ENCODE data around the gene CMC1.

CMC1 gene

DNA sequence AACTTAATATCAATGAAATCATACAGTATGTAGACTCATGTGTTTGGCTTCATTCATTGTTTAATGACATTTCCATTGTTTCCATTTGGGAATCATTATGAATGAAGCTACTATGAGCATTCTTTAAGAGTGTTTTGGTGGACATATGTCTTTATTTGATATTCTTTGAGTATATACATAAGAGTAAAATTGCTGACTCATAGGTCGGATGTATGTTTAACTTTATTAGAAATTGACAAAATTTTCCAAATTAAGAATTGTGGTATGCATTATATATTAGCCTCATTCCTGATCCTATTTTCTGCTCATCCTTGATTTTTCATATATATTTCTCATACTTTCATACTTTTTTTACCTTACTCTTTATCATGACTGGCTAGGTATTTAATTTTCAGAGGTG, 28.7 kb upstream of the CMC1 start:
- Histone ChIP-seq H3K36me3 (ENCODE audit: insufficient read depth, low read length) (no peaks in the 10 kb centered on the region), H3K9ac (ENCODE audit: insufficient read length) (no peak overlapping the region)

DNA sequence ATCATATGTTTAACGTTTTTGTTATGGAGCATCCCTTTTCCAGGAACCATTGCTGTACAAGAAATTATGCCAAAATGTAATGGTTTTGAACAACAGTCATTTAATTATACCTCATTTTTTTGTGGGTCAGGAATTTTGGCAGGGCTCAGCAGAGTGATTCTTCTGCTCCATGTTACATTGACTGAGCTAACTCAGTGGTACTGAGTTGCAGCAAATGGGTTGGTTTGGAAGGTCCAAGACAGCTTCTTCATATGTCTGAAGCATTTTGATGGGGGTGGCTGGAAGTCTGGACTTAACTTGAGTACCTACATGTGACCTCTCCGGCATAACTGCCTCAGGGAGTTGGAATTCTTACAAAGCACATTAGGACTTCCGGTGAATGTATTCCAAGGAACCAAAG, 26.0 kb upstream of the CMC1 start:
- no peak for DNase-seq (ENCODE audit: low read depth, low spot score)
- Histone ChIP-seq H3K9ac (ENCODE audit: insufficient read length) (no peak overlapping the region), H3K4me3 (no peak overlapping the region), H3K27ac (no peak overlapping the region), H3K9me3 (ENCODE audit: low read depth, low read length) (no peaks in the 10 kb centered on the region), H3K36me3 (ENCODE audit: insufficient read depth, low read length) (no peaks in the 10 kb centered on the region)
- no peak for TF ChIP-seq EZH2 (IDR thresholded peaks at IDR 0.05)
- TF ChIP-seq FOXP2 (optimal IDR thresholded peaks at IDR 0.05; ENCODE audit: control extremely low read depth, extremely low read length, insufficient read depth) = no peak
- no peak for TF ChIP-seq POLR2AphosphoS5 (IDR thresholded peaks at IDR 0.05; ENCODE audit: borderline replicate concordance, low read depth, low read length)

More for the DNA sequence above, 28.7 kb upstream of the CMC1 start:
- no peak for DNase-seq (ENCODE audit: low read depth, low spot score)
- no peak overlapping the region for H3K27ac ChIP-seq
- H3K4me3 ChIP-seq = no peak overlapping the region
- no peaks in the 10 kb centered on the region for H3K9me3 ChIP-seq (ENCODE audit: low read depth, low read length)
- no peak for TF ChIP-seq EZH2 (IDR thresholded peaks at IDR 0.05)
- TF ChIP-seq POLR2AphosphoS5 (IDR thresholded peaks at IDR 0.05; ENCODE audit: borderline replicate concordance, low read depth, low read length) = no peak
- TF ChIP-seq FOXP2 (optimal IDR thresholded peaks at IDR 0.05; ENCODE audit: control extremely low read depth, extremely low read length, insufficient read depth) = no peak

DNA sequence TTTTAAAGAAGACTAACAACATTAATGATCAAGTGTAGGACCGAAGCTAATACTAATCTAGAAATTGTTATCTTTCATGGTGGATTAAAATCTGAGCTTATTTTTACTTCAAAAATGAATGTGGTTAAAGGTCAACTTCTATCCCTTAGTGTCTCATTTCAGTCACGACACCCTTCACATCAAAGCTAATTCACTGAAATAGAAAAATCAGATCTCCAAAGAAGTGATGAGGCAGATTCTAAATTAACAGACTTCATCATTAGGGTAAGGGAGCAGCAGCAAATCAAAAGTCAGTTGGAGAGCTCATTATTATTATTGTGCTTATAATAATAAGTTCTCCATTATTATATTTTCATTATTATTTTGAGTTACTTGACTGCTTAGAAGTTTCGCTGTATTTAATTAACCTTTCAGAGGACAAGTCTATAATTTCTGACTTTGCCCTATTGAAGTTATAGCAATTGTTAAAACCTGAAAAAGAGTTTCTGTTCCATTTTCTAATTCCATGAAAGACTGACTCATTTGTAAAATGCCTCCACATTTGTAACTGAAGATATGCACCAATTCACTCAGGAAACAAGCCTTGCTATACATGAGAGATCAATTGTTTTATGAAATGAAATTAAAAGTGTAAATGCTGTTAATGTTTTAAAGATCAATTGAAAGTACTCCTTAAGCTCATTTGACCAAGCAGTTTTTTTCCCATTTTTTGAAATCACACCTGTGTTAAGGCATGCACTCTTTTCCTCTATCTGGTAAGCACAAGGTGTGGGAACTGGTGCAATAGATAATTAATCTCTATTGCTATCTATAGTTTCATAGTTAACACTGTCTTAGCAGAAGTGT, 23.1 kb upstream of the CMC1 start:
- no peaks in the 10 kb centered on the region for H3K36me3 ChIP-seq (ENCODE audit: insufficient read depth, low read length)
- TF ChIP-seq POLR2AphosphoS5 (IDR thresholded peaks at IDR 0.05; ENCODE audit: borderline replicate concordance, low read depth, low read length) = no peak
- TF ChIP-seq EZH2 (IDR thresholded peaks at IDR 0.05) = no peak
- no peak for TF ChIP-seq FOXP2 (optimal IDR thresholded peaks at IDR 0.05; ENCODE audit: control extremely low read depth, extremely low read length, insufficient read depth)
- no peak for DNase-seq (ENCODE audit: low read depth, low spot score)
- H3K4me3 ChIP-seq = no peak overlapping the region
- no peaks in the 10 kb centered on the region for H3K9me3 ChIP-seq (ENCODE audit: low read depth, low read length)
- no peak overlapping the region for H3K9ac ChIP-seq (ENCODE audit: insufficient read length)
- no peak overlapping the region for H3K27ac ChIP-seq

DNA sequence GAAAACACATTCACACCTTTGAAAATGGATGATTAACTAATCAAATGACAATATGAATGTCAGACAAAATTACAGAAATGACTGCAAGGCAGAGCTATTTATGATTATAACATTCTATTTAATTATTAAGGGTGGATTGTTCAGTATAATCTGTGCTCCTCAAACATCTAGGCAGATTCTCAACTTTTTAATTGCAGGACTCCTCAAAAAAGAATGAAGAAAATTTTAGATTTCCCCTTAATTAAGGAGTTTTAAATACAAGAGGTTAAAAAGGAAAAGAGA, 22.6 kb upstream of the CMC1 start:
- TF ChIP-seq FOXP2 (optimal IDR thresholded peaks at IDR 0.05; ENCODE audit: control extremely low read depth, extremely low read length, insufficient read depth) (no peak), POLR2AphosphoS5 (IDR thresholded peaks at IDR 0.05; ENCODE audit: borderline replicate concordance, low read depth, low read length) (no peak)
- no peaks in the 10 kb centered on the region for H3K36me3 ChIP-seq (ENCODE audit: insufficient read depth, low read length)
- no peak overlapping the region for H3K4me3 ChIP-seq
- no peak for DNase-seq (ENCODE audit: low read depth, low spot score)
- no peak overlapping the region for H3K27ac ChIP-seq
- no peaks in the 10 kb centered on the region for H3K9me3 ChIP-seq (ENCODE audit: low read depth, low read length)
- no peak overlapping the region for H3K9ac ChIP-seq (ENCODE audit: insufficient read length)

DNA sequence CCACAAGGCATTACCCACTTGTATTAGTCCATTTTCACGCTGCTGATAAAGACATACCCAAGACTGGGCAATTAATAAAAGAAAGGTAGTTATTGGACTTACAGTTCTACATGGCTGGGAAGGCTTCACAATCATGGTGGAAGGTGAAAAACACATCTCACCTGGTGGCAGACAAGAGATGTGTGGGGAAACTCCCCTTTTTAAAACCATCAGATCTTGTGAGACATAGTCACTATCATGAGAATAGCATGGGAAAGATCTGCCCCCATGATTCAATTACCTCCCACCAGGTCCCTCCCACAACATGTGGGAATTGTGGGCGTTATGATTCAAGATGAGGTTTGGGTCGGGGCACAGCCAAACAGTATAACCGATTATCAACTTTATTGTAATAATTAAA, 17.0 kb upstream of the CMC1 start:
- H3K4me3 ChIP-seq = no peak overlapping the region
- no peak for TF ChIP-seq FOXP2 (optimal IDR thresholded peaks at IDR 0.05; ENCODE audit: control extremely low read depth, extremely low read length, insufficient read depth)
- no peak for TF ChIP-seq POLR2AphosphoS5 (IDR thresholded peaks at IDR 0.05; ENCODE audit: borderline replicate concordance, low read depth, low read length)
- no peak overlapping the region for H3K27ac ChIP-seq
- DNase-seq (ENCODE audit: low read depth, low spot score) = no peak
- no peaks in the 10 kb centered on the region for H3K36me3 ChIP-seq (ENCODE audit: insufficient read depth, low read length)
- H3K9me3 ChIP-seq (ENCODE audit: low read depth, low read length) = no peaks in the 10 kb centered on the region
- H3K9ac ChIP-seq (ENCODE audit: insufficient read length) = no peak overlapping the region

DNA sequence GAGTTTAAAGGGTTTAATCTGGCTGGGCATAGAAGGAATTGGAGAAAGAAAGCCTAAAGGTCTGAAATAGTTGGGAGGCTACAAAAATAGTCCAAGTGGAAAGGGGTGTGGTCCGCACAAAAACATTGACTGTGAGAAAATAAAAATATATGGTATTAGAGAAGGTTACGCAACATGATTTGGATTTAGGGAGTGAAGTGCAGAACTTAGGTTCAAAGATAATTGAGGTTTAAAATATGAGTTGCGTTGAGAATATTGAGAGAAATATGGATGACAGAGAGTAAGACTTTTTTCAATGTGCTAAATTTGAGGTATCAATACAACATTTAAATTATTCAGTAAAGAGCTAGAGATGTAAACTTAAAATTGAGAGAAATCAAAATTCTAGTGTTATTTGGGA, 15.4 kb upstream of the CMC1 start:
- H3K36me3 ChIP-seq (ENCODE audit: insufficient read depth, low read length) = no peaks in the 10 kb centered on the region
- no peak for TF ChIP-seq POLR2AphosphoS5 (IDR thresholded peaks at IDR 0.05; ENCODE audit: borderline replicate concordance, low read depth, low read length)
- H3K9me3 ChIP-seq (ENCODE audit: low read depth, low read length) = no peaks in the 10 kb centered on the region
- H3K4me3 ChIP-seq = no peak overlapping the region
- no peak for DNase-seq (ENCODE audit: low read depth, low spot score)
- H3K27ac ChIP-seq = no peak overlapping the region
- no peak overlapping the region for H3K9ac ChIP-seq (ENCODE audit: insufficient read length)

DNA sequence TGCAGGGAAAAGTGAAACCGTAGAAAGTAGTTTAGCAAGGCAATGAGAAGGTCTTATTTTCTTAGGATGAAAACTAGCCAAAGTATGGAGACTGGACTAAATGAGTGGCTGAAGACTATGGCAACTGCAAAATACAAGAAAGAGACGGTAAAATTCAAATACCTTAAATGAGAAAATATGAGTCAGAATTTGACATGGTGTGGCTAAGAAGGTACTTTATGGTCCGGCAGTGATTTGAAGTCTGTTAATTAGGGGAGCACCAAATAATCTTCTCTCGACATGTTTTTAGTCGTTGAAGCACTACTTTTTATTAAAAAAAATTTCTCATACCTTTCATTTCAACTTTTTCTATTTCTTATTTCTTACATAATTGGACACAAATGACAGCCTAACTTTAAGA, 12.8 kb upstream of the CMC1 start:
- Histone ChIP-seq H3K27ac (no peak overlapping the region), H3K4me3 (no peak overlapping the region), H3K9ac (ENCODE audit: insufficient read length) (no peak overlapping the region), H3K9me3 (ENCODE audit: low read depth, low read length) (no peaks in the 10 kb centered on the region), H3K36me3 (ENCODE audit: insufficient read depth, low read length) (no peaks in the 10 kb centered on the region)
- TF ChIP-seq POLR2AphosphoS5 (IDR thresholded peaks at IDR 0.05; ENCODE audit: borderline replicate concordance, low read depth, low read length) = no peak
- no peak for TF ChIP-seq EZH2 (IDR thresholded peaks at IDR 0.05)
- TF ChIP-seq FOXP2 (optimal IDR thresholded peaks at IDR 0.05; ENCODE audit: control extremely low read depth, extremely low read length, insufficient read depth) = no peak
- no peak for DNase-seq (ENCODE audit: low read depth, low spot score)

DNA sequence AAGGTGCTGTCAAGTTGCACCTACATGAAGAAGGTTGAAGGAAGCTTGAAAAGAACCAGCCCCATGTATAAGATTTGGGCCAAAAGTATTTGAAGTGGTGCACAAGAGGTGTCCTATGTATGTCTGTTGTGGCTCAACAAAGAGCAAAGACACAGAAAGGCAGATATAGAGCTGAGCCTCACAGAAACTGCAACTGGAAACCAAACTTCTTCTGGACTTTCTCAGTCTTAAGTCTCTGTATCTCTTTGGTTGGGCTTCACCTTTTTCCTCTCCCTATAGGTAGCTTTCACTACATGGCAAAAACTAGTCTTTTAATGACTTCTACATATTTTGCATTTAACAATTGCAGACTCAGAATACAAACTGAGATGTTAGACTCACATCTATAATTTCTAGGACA, 8.8 kb upstream of the CMC1 start:
- no peak for DNase-seq (ENCODE audit: low read depth, low spot score)
- H3K4me3 ChIP-seq = no peak overlapping the region
- H3K9ac ChIP-seq (ENCODE audit: insufficient read length) = no peak overlapping the region
- no peaks in the 10 kb centered on the region for H3K36me3 ChIP-seq (ENCODE audit: insufficient read depth, low read length)
- no peak overlapping the region for H3K27ac ChIP-seq
- TF ChIP-seq POLR2AphosphoS5 (IDR thresholded peaks at IDR 0.05; ENCODE audit: borderline replicate concordance, low read depth, low read length) (no peak), FOXP2 (optimal IDR thresholded peaks at IDR 0.05; ENCODE audit: control extremely low read depth, extremely low read length, insufficient read depth) (no peak), EZH2 (IDR thresholded peaks at IDR 0.05) (no peak)
- no peaks in the 10 kb centered on the region for H3K9me3 ChIP-seq (ENCODE audit: low read depth, low read length)

DNA sequence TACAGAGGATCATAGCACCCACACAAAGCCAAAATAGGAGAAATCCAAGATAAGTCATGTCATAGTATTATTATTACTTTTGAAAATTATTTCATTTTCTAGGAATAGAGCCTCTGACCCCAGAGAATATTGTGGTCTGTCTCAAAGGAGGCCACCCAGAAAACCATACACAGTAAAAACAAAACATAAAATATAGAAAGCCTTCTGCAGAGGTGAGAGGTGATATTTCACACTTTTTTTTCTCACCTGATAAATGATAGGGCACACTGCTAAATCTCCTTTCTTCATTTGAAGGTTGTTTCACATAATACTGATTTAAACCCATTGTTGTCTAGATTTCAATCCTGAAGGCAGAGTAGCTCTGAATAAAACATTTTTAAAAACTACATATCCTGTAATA, 7.0 kb upstream of the CMC1 start:
- Histone ChIP-seq H3K27ac (no peak overlapping the region), H3K36me3 (ENCODE audit: insufficient read depth, low read length) (no peaks in the 10 kb centered on the region), H3K4me3 (no peak overlapping the region), H3K9ac (ENCODE audit: insufficient read length) (no peak overlapping the region), H3K9me3 (ENCODE audit: low read depth, low read length) (no peaks in the 10 kb centered on the region)
- no peak for TF ChIP-seq FOXP2 (optimal IDR thresholded peaks at IDR 0.05; ENCODE audit: control extremely low read depth, extremely low read length, insufficient read depth)
- TF ChIP-seq POLR2AphosphoS5 (IDR thresholded peaks at IDR 0.05; ENCODE audit: borderline replicate concordance, low read depth, low read length) = no peak
- no peak for TF ChIP-seq EZH2 (IDR thresholded peaks at IDR 0.05)
- DNase-seq (ENCODE audit: low read depth, low spot score) = no peak
